SJCRH30 (cell line): ENCODE data around the gene WDR38. TPM values are rescaled to one million over a fixed set of nuclear protein-coding genes. Genes with fewer than 3 reads are reported as not detected.

Experiments
- DNase-seq, 2 experiments: peaks; one replicate each; pipeline ENCODE4 v3.0.0-alpha.2; 2015 to 2020
- H3K27ac ChIP-seq: fragments of 250-450 bp; sonication (Bioruptor Pico); 2 replicates; pipeline ENCODE4 v1.5.1; 2020; ENCODE audit warnings: mild to moderate bottlenecking, moderate library complexity
- H3K27me3 ChIP-seq: fragments of 250-450 bp; sonication (Bioruptor Pico); 2 replicates; pipeline ENCODE4 v1.5.1; 2020; ENCODE audit warnings: mild to moderate bottlenecking, moderate library complexity
- H3K36me3 ChIP-seq: fragments of 250-450 bp; sonication (Bioruptor Pico); 2 replicates; pipeline ENCODE4 v1.5.1; 2020; ENCODE audit warnings: mild to moderate bottlenecking, moderate library complexity
- H3K4me1 ChIP-seq: fragments of 250-450 bp; sonication (Bioruptor Pico); 2 replicates; pipeline ENCODE4 v1.5.1; 2020; ENCODE audit warnings: mild to moderate bottlenecking, moderate library complexity
- H3K4me3 ChIP-seq: fragments of 250-450 bp; sonication (Bioruptor Pico); 2 replicates; pipeline ENCODE4 v1.5.1; 2020; ENCODE audit warnings: mild to moderate bottlenecking, moderate library complexity
- H3K9me3 ChIP-seq: fragments of 250-450 bp; sonication (Bioruptor Pico); replicated peaks from 2 replicates; pipeline ENCODE4 v1.5.1; 2020; ENCODE audit warnings: mild to moderate bottlenecking, moderate library complexity
- total RNA-seq: library from RNA; depleted of rRNA; stranded (reverse); fragments of >200 nt; shearing (Covaris generic); gene quantifications from 2 replicates; pipeline ENCODE4 v1.2.3, GENCODE V29; 2014; rRNA removed

WDR38 gene
- total RNA-seq, 1 experiment from 2014 or later: not detected

DNA sequence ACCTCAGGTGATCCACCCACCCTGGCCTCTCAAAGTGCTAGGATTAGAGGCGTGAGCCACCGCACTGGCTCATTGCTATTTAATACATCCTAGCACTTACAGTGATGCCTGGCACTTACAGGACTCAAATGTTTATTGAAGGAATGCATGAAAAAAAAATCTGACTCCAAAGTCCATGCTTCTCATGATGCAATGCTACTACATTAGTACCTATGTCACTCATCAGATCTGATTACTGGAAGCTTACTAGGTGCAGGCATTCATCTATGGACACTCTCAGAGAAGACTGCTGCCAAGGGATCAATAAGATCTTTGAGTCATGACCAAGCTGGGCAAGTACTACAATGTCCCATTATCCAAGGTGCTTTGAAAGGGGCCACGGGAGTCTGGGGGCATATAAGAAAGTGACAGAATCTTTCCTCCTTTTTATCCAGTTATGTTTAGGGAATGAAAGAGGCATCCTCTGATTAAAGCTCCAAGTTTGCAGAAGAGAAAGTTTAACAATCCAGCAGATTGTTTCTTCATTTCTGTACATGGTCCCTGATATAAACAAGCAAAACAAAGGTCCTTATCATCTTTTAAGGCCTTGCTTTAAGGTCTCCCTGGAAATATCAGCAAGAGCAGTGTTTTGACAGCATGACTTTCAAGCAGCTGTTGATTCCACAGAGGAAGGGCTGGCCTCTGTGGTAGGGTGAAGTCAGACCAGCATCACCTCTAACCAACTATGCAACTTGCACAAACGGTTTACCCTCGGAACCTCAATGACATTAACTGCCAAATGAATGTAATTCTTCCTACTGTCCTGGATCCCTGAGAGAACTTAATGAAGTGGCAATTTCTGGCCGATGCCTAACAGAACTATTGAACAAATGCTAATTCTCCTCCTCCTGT lies 44.6 kb downstream of the WDR38 start:
- H3K4me1 ChIP-seq: no peaks in the 10 kb centered on the region

DNA sequence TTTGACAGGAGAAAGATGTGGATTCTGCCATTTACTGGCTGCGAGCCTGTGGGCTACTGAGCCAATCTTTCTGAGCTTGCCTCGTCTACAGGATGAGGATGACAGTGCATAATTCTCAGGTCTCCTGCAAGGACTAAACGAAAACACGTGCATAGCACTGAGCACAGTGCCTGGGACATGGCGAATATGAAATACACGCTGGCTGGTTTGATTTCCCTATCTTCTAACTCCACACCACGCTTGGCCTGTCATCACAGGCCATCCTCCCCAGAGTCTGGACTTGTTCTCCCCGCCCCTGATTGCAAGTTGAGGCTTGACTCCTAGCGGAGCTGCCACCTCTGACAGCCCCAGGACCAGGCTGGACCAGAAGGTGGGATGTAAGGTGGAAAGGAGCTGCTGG lies 46.6 kb downstream of the WDR38 start:
- Histone ChIP-seq H3K27ac (no peak overlapping the region), H3K9me3 (no peaks in the 10 kb centered on the region), H3K36me3 (no peaks in the 10 kb centered on the region), H3K4me1 (no peaks in the 10 kb centered on the region), H3K4me3 (no peak overlapping the region), H3K27me3 (no peaks in the 10 kb centered on the region)
- no peak for DNase-seq

More for the DNA sequence above, 44.6 kb downstream of the WDR38 start:
- peak in 1 of 2 experiments; percentile 22 for DNase-seq
- H3K9me3 ChIP-seq: no peaks in the 10 kb centered on the region
- H3K36me3 ChIP-seq: no peaks in the 10 kb centered on the region
- H3K27ac ChIP-seq: no peak overlapping the region
- no peaks in the 10 kb centered on the region for H3K27me3 ChIP-seq
- H3K4me3 ChIP-seq: no peak overlapping the region

DNA sequence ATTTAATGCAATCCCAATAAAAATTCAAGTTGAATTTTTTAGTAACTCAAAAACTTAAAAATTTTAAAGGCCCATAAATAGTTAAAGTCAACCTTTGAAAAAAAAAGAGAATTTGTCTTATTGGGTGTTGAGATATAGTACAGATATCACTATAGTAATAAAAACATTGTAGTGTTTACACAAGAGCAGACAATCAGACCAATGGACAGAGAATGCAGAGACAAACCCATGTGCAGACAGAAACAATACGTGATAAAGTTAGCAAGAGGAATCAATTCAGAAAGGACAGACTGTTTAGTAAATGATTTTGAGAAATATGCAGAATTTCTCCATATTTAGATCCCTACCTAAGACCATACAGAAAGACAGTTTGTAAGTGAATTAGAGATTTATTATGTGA lies 53.7 kb downstream of the WDR38 start:
- DNase-seq: no peak
- H3K36me3 ChIP-seq: no peaks in the 10 kb centered on the region; the same call in 1 of the 2 replicates
- H3K9me3 ChIP-seq: no peaks in the 10 kb centered on the region
- no peaks in the 10 kb centered on the region for H3K27me3 ChIP-seq
- H3K4me1 ChIP-seq: no peaks in the 10 kb centered on the region
- no peak overlapping the region for H3K4me3 ChIP-seq
- H3K27ac ChIP-seq: no peak overlapping the region

Other genes with a start within 250 kb of the WDR38 start
- gene NR6A1, start 82.1 kb upstream of the WDR38 start, total RNA-seq: 5.1 and 6.0 TPM in 2 replicates
- gene OLFML2A, start 76.3 kb upstream of the WDR38 start, total RNA-seq: 11.8 and 13.4 TPM in 2 replicates
- 3,495 and 5,082 TPM in 2 replicates for gene RPL35, start 8.5 kb downstream of the WDR38 start, total RNA-seq
- gene ARPC5L, start 8.7 kb downstream of the WDR38 start, total RNA-seq: 54.0 and 58.5 TPM in 2 replicates
- gene GOLGA1, start 87.6 kb downstream of the WDR38 start, total RNA-seq: 10.1 and 10.7 TPM in 2 replicates